Suprapubic skin (tissue), 4 donors: ENCODE data around the gene ACP1. TPM values are rescaled to one million over a fixed set of nuclear protein-coding genes. Genes with fewer than 3 reads are reported as not detected.

Experiments
- DNase-seq, 2 donors: peaks; one replicate each; pipeline ENCODE4 v3.0.0-alpha.2; 2019; ENCODE audit warnings: low spot score in 2 of 2
- H3K27ac ChIP-seq: fragments of 200-600 bp; sonication (generic); one replicate; pipeline ENCODE4 v1.5.1; 2019
- H3K27me3 ChIP-seq: fragments of 200-600 bp; sonication (generic); one replicate; pipeline ENCODE4 v1.5.1; 2019
- H3K36me3 ChIP-seq: fragments of 200-600 bp; sonication (generic); one replicate; pipeline ENCODE4 v1.5.1; 2019
- H3K4me1 ChIP-seq: fragments of 200-600 bp; sonication (generic); one replicate; pipeline ENCODE4 v1.5.1; 2019
- H3K4me3 ChIP-seq: fragments of 200-600 bp; sonication (generic); one replicate; pipeline ENCODE4 v1.5.1; 2019; ENCODE audit warnings: mild to moderate bottlenecking
- H3K9me3 ChIP-seq: fragments of 200-600 bp; sonication (generic); one replicate; pipeline ENCODE4 v1.5.1; 2019
- EP300 ChIP-seq: sonication (generic); formaldehyde crosslinking; IDR thresholded peaks from one replicate; pipeline ENCODE4 v1.6.1; 2017; ENCODE audit warnings: antibody characterized with exemption
- POLR2A ChIP-seq, 2 donors: fragments of 450-650 bp; IDR thresholded peaks; one replicate each; pipeline ENCODE4 v1.6.1; 2017; ENCODE audit warnings: antibody characterized with exemption in 2 of 2, mild to moderate bottlenecking in 2 of 2, moderate library complexity in 2 of 2
- POLR2AphosphoS5 ChIP-seq, 3 donors: sonication (generic); formaldehyde crosslinking; IDR thresholded peaks; one replicate each; pipeline ENCODE4 v1.6.1; 2017; ENCODE audit warnings: antibody characterized with exemption in 3 of 3
- WGBS: methylation state at CpG from one replicate; pipeline ENCODE4 v1.1.5; 2018; 5-methylcytosine and 5-hydroxymethylcytosine counted together
- total RNA-seq, 4 donors: library from RNA; depleted of rRNA; stranded (reverse); fragments of >200 nt; gene quantifications; one replicate each; pipeline ENCODE4 v1.1.0, GENCODE V29; 2016
- TF ChIP-seq, protein P1 (sequence below), 2 donors: fragments of 200-600 bp in 1 of 2; fragments of 450-650 bp in 1 of 2; sonication (generic) in 1 of 2; IDR thresholded peaks; one replicate each; pipeline ENCODE4 v1.5.1; 2016 to 2019; ENCODE audit warnings: antibody characterized with exemption in 2 of 2, mild to moderate bottlenecking in 1 of 2, moderate library complexity in 1 of 2

ACP1 gene
- total RNA-seq, 4 donors from 2014 or later = 72.4 to 90.8 (median 73.0) TPM

DNA sequence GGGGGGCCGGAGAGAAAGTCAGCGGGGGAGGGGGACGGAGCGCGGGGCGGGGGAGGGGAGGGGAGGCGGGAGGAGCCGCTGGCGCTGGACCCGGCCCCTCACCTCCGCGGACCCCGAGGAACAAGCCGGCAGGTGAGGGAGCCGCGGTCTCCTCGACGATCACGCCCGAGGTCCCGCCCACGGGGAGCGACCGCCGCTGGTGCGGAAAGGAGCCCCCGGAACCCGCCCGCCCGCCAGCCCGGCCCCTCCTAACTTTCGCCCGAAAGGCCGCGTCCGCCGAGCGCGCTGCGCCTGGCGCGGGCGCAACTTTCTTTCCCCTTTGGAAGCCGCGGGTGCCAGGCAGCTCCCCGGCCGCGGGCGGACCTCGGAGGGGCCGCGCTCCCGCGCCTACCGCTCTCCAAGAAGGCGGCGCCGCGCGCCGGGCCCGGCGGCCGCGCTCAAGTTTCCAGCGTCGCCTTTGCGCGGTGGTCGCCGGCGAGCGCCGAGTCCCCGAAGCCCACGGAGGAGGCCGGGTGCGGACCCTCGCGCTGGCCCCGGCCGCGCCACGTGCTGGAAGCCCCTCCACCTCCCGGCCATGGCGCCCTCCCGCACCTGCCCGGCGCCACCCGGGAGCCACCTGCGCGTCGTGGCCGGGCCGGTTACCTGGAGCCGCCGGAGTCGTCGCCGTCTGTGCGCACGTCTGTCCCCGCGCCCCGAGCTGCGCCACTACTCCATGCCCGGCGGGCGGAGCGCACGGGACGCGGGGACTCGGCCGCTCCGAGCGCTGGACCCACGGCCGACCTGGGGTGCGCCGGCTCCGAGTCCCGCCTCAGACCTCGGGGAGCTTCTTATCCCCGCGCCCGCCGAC lies 23.4 kb downstream of the ACP1 start, which contains the start of gene ALKAL2:
TSS of gene ALKAL2 (minus strand) at position 181 of the 847 bp plus-strand sequence. CDS start 256 bp downstream, outside the sequence.
- TF ChIP-seq, protein P1, sequence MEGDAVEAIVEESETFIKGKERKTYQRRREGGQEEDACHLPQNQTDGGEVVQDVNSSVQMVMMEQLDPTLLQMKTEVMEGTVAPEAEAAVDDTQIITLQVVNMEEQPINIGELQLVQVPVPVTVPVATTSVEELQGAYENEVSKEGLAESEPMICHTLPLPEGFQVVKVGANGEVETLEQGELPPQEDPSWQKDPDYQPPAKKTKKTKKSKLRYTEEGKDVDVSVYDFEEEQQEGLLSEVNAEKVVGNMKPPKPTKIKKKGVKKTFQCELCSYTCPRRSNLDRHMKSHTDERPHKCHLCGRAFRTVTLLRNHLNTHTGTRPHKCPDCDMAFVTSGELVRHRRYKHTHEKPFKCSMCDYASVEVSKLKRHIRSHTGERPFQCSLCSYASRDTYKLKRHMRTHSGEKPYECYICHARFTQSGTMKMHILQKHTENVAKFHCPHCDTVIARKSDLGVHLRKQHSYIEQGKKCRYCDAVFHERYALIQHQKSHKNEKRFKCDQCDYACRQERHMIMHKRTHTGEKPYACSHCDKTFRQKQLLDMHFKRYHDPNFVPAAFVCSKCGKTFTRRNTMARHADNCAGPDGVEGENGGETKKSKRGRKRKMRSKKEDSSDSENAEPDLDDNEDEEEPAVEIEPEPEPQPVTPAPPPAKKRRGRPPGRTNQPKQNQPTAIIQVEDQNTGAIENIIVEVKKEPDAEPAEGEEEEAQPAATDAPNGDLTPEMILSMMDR (IDR thresholded peaks at IDR 0.05) = no peak
- TF ChIP-seq POLR2A (IDR thresholded peaks at IDR 0.05) (no peak), POLR2AphosphoS5 (IDR thresholded peaks at IDR 0.05) (no peak), EP300 (no peak)
- H3K27ac ChIP-seq = peak within 1 kb of the TSS; percentile 81
- peaks cover 34% of the 10 kb centered on the region for H3K27me3 ChIP-seq

DNA sequence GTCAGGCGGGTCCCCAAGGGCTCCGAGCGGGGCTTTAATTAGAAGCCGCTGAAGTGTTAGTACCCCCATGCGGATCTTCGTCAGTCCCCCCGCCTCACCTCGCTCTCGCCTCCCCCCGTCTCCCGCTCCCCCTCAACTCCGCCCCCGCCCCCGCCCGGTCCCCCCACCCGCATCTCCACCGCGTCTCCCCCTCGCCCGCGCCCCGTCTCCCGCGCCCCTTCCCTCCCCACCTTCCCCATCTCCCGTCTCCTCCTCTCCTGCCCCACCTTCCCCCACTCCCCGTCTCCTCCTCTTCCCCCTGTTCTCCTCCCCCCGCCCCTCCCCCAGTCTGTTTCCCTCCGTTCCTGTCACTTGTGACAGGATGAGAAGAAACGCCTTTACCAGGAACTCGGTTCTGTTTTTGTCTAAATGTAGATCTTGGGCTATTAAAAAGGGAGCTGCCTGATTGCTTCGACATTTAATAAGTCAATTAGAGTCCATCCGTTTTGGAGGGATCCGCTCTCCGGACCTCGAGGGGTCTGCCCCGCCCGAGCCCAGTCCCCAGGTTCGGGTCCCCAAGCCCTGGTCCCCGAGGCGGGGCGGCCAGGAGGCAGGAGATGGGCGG lies 24.1 kb downstream of the ACP1 start:
- Histone ChIP-seq H3K27ac (peak overlapping the region; percentile 81), H3K4me3 (peak overlapping the region; percentile 61)
- DNase-seq = no peak

More for the DNA sequence above, 23.4 kb downstream of the ACP1 start, which contains the start of gene ALKAL2:
- Histone ChIP-seq H3K4me1 (peaks cover 32% of the 10 kb centered on the region), H3K4me3 (peak within 1 kb of the TSS; percentile 61), H3K9me3 (no peaks in the 10 kb centered on the region), H3K36me3 (no peaks in the 10 kb centered on the region)
- under 1% methylated on average over 34 of the region's 128 CpGs for WGBS
- no peak for DNase-seq

DNA sequence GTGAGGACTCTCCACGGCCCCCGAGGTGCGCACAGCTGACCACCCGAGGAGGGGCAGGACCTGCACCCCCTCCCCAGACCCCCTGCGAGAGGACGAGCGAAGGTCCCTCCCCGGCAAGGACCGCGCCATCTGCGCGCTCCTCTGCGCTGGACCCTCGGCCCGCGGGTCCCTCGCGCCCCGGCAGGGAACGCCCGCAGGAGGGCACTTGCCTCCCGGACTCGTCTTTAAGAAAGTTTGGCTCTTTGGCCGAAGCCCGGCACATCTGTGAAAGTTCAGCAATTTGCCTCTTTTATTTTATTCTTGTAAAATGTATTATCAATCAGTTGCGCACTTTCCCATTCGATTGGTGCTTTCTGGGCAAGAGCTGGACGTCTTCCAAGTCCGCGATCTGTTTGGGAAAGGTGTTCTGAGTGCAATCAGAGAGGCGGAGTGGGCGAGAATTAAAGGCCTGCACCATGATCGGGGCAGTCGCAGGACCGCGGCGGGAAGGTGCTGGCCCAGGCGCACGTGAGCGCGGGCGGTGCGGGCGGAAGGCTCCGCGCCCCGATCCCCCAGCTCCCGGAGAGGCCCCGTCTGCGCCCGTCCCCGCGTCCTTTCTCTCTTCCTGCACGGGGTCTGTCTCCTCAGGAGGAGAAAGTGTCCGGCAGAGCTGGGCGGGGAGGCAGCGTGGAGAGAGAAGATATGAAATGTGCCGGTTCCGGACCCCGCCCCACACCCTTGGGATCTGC lies 24.8 kb downstream of the ACP1 start:
- Histone ChIP-seq H3K9me3 (no peaks in the 10 kb centered on the region), H3K27ac (peak overlapping the region; percentile 81), H3K36me3 (no peaks in the 10 kb centered on the region), H3K4me3 (peak overlapping the region; percentile 61), H3K27me3 (peaks cover 34% of the 10 kb centered on the region), H3K4me1 (peaks cover 32% of the 10 kb centered on the region)
- peak in 1 of 2 donors; percentile 68 for DNase-seq
- TF ChIP-seq POLR2AphosphoS5 (IDR thresholded peaks at IDR 0.05) (no peak), POLR2A (IDR thresholded peaks at IDR 0.05) (no peak), EP300 (no peak)
- TF ChIP-seq, protein P1 (IDR thresholded peaks at IDR 0.05) = no peak
- WGBS = under 1% methylated on average over 45 of the region's 60 CpGs

More for the DNA sequence above, 24.1 kb downstream of the ACP1 start:
- TF ChIP-seq, protein P1 (IDR thresholded peaks at IDR 0.05) = no peak
- TF ChIP-seq POLR2AphosphoS5 (IDR thresholded peaks at IDR 0.05) (no peak), POLR2A (IDR thresholded peaks at IDR 0.05) (no peak), EP300 (no peak)
- H3K27me3 ChIP-seq = peaks cover 34% of the 10 kb centered on the region
- H3K4me1 ChIP-seq = peaks cover 32% of the 10 kb centered on the region
- under 1% methylated on average over 13 of the region's 42 CpGs for WGBS
- H3K9me3 ChIP-seq = no peaks in the 10 kb centered on the region
- no peaks in the 10 kb centered on the region for H3K36me3 ChIP-seq

DNA sequence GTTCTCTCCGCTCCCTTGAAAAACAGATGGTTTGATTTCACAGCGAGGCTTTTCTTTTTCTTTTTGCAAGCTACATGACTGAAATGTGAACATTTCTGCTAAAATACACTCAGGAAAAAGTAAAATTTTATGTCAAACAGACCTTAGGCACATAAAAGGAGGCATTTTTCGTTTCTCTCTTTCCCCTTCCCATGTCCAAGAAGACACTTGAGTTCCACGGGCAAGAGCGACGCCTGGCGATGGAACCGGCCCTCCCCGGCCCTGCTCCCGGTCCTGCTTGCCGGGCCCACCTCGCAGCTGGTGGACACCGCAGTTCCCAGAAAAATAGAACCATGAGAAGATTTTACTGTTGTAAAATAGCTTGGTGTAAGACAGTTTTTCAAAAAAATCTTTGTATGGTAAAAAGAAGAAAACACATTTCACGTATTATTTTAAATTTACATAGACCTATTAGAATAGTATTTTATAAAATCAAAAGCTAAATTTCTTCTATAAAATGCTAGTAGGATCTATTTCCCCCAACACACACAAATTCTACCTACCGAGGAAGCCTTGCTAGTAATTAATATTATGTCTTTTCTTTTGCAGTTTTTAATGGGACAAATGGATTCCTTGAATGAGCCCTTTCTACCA lies 25.5 kb downstream of the ACP1 start:
- Histone ChIP-seq H3K4me1 (peaks cover 32% of the 10 kb centered on the region), H3K27ac (peak overlapping the region; percentile 81), H3K27me3 (peaks cover 38% of the 10 kb centered on the region), H3K9me3 (no peaks in the 10 kb centered on the region), H3K4me3 (peak overlapping the region; percentile 61), H3K36me3 (no peaks in the 10 kb centered on the region)
- 9% methylated on average over 15 of the region's 15 CpGs for WGBS
- TF ChIP-seq POLR2A (IDR thresholded peaks at IDR 0.05) (no peak), POLR2AphosphoS5 (IDR thresholded peaks at IDR 0.05) (no peak)
- TF ChIP-seq, protein P1 (IDR thresholded peaks at IDR 0.05) = peak in 1 of 2 donors; percentile 67
- DNase-seq = peak in 1 of 2 donors; percentile 82
